ENCODE results near the gene XRCC5.

The XRCC5 gene

GRCh38 chr2:216108967-216109921 lies at the start of gene XRCC5:
Gene XRCC5, plus strand, starts transcription at chr2:216109348. Its CDS starts 89 bp downstream, at chr2:216109437.
- ChIA-PET POLR2A (interaction anchor here (0.7 to 3.8 kb wide), 6 partner anchors 13 to 389 kb away, joined by 3 to 18 read pairs (median 4); partner anchors contain the start of genes PECR, RPL37A and TMEM169), CTCF (interaction anchor here (0.7 to 1.6 kb wide), 10 partner anchors 10 to 1017 kb away, joined by 3 to 5 read pairs (median 3); no protein-coding TSS in a partner anchor)
- no peaks in the 10 kb centered on the region for H3K9me3 ChIP-seq (ENCODE audit: control insufficient read depth, insufficient read depth, low read depth, low read length)
- peak within 1 kb of the TSS; percentile 92 for H3K4me3 ChIP-seq (ENCODE audit: low read depth, low read length)
- H3K4me1 ChIP-seq (ENCODE audit: control insufficient read depth, insufficient read depth, low read length): no peaks in the 10 kb centered on the region
- H3K36me3 ChIP-seq (ENCODE audit: control insufficient read depth in 2 of 2, insufficient read depth in 1 of 2, low read length in 2 of 2): peaks cover 9 to 41% of the 10 kb centered on the region in 2 experiments
- H3K27ac ChIP-seq (ENCODE audit: extremely low read depth, low read depth, low read length): peak within 1 kb of the TSS; percentile 80
- TF ChIP-seq SP3 (tag by site-specific recombination; IDR thresholded peaks at IDR 0.05) (peak; percentile 39), ZNF658 (tag by site-specific recombination; IDR thresholded peaks at IDR 0.05) (no peak), ZNF660 (tag by site-specific recombination; IDR thresholded peaks at IDR 0.05) (0 out of 2 replicates have a peak, but pooled peaks have one; percentile 8), ZNF366 (tag by site-specific recombination; conservative IDR thresholded peaks at IDR 0.05) (peak; percentile 95), PRDM10 (tag by site-specific recombination; IDR thresholded peaks at IDR 0.05) (peak; percentile 74), PRDM6 (tag by site-specific recombination; IDR thresholded peaks at IDR 0.05) (no peak), SP2 (tag by site-specific recombination; IDR thresholded peaks at IDR 0.05) (peak; percentile 80), REST (tag by site-specific recombination; IDR thresholded peaks at IDR 0.05) (no peak), MYNN (tag by site-specific recombination; IDR thresholded peaks at IDR 0.05; ENCODE audit: borderline replicate concordance) (no peak), ZFP69B (tag by site-specific recombination; IDR thresholded peaks at IDR 0.05) (0 out of 2 replicates have a peak, but pooled peaks have one; percentile 24), ZBTB20 (tag by site-specific recombination; IDR thresholded peaks at IDR 0.05) (peak; percentile 86), ZNF211 (tag by site-specific recombination; IDR thresholded peaks at IDR 0.05; ENCODE audit: low read depth) (no peak), ZNF416 (tag by site-specific recombination; IDR thresholded peaks at IDR 0.05) (no peak), ZNF239 (tag by site-specific recombination; IDR thresholded peaks at IDR 0.05) (no peak), ZNF596 (tag by site-specific recombination; IDR thresholded peaks at IDR 0.05) (no peak), ZNF549 (tag by site-specific recombination; IDR thresholded peaks at IDR 0.05) (no peak), ZBTB1 (tag by site-specific recombination; IDR thresholded peaks at IDR 0.05) (no peak), ZNF610 (tag by site-specific recombination; IDR thresholded peaks at IDR 0.05; ENCODE audit: borderline replicate concordance) (0 out of 2 replicates have a peak, but pooled peaks have one; percentile 18), OVOL3 (tag by site-specific recombination; IDR thresholded peaks at IDR 0.05) (peak; percentile 7; the same call in 1 of the 2 replicates), ZSCAN4 (tag by site-specific recombination; IDR thresholded peaks at IDR 0.05) (no peak), ZNF600 (tag by site-specific recombination; IDR thresholded peaks at IDR 0.05) (no peak), ZSCAN16 (tag by site-specific recombination; IDR thresholded peaks at IDR 0.05) (no peak), ZNF629 (tag by site-specific recombination; IDR thresholded peaks at IDR 0.05) (peak; percentile 7; the same call in 1 of the 2 replicates), ZBTB8A (tag by site-specific recombination; IDR thresholded peaks at IDR 0.05) (no peak), AEBP2 (tag by site-specific recombination; IDR thresholded peaks at IDR 0.05; ENCODE audit: borderline replicate concordance) (no peak)

All from HEK293 (cell line).